GM23248 (cell line): ENCODE data around the gene PACS1.

Source experiments
- EZH2 ChIP-seq: fragments of 200-600 bp; sonication (generic); IDR thresholded peaks from 2 replicates; pipeline ENCODE4 v1.6.1; 2018; ENCODE audit warnings: antibody characterized with exemption, mild to moderate bottlenecking; ENCODE audit not compliant: insufficient read depth, poor library complexity, severe bottlenecking
- EZH2phosphoT487 ChIP-seq: fragments of 200-600 bp; sonication (generic); IDR thresholded peaks from 2 replicates; pipeline ENCODE4 v1.6.1; 2018; ENCODE audit warnings: antibody characterized with exemption, moderate library complexity, mild to moderate bottlenecking, low read depth; ENCODE audit not compliant: insufficient read depth

DNA sequence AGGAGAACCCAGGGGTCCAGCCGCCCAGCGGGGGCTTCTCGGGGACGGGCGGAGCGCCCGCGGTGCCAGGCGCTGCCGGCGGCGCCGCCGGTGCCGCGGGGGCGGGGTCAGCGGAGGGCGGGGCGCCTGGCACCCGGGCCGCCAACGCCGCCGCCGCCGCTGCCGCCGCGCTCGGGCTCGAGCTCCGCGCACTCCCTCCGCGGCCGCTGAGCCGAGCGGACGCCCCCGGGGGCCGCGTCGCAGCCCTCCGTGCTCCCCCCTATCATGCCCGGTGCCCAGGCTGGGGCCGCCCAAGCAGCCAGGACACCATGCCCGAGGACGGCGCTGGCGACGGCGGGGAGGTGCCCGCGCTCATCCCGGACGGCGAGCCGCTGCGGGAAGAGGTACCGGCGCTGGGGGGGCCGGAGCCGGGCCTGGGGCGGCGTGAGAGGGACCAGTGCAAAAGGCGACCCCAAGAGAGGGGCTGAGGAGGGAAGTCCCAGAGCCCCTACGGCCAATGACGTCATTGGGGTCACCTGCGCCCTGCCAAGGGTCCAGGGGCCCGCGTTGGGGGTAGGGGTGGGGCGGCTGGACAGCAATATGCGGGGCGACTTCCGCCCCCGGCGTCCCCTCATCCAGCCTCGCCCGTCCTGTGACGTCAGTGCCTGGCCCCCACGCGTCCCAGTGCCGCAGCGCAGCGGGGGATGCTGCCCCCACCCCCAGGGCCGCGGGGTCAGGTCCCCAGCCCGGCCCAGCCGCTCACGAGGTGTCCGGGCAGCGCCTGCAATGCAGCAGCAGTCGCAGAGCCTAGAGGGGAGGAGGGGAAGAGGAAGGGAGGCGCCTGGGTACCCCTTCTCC is 221.9 kb downstream of the PACS1 start, which contains the start of gene TMEM151A:
- TF ChIP-seq EZH2 (no peak), EZH2phosphoT487 (no peak)
